OCI-LY1 (cell line): ENCODE data around the gene HS3ST1.

Experiments used
- EZH2 ChIP-seq: fragments of 200-600 bp; sonication (generic), shearing (Covaris generic); IDR thresholded peaks from 2 replicates; pipeline ENCODE4 v1.8.0; 2017; ENCODE audit warnings: borderline replicate concordance, mixed run types, mild to moderate bottlenecking, antibody characterized with exemption, low read length, moderate library complexity, mixed read lengths
- TF ChIP-seq, protein P1 (sequence below): fragments of 200-600 bp; sonication (generic), shearing (Covaris generic); IDR thresholded peaks from 2 replicates; pipeline ENCODE4 v1.5.1; 2017; ENCODE audit warnings: mild to moderate bottlenecking, antibody characterized with exemption, low read length, moderate library complexity, mixed read lengths

DNA sequence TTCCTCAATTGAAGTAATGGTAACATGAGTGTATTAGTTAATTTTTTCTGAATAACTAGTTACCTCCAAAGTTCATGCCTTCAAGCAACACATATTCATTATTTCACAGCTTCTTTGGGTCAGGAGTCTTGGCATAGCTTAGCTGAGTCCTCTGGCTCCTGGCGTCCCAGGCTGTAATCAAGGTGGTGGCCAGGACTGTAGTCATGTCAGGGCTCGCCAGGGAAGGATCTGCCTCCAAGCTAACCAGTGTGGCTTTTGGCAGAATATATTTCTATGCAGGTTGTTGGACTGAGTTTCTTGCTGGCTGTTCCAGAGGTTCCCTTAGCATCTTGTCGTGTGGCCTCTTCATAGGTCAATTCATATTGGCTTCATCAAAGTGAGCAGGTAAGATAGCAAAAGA, 10.0 kb upstream of the HS3ST1 start:
- TF ChIP-seq, protein P1, sequence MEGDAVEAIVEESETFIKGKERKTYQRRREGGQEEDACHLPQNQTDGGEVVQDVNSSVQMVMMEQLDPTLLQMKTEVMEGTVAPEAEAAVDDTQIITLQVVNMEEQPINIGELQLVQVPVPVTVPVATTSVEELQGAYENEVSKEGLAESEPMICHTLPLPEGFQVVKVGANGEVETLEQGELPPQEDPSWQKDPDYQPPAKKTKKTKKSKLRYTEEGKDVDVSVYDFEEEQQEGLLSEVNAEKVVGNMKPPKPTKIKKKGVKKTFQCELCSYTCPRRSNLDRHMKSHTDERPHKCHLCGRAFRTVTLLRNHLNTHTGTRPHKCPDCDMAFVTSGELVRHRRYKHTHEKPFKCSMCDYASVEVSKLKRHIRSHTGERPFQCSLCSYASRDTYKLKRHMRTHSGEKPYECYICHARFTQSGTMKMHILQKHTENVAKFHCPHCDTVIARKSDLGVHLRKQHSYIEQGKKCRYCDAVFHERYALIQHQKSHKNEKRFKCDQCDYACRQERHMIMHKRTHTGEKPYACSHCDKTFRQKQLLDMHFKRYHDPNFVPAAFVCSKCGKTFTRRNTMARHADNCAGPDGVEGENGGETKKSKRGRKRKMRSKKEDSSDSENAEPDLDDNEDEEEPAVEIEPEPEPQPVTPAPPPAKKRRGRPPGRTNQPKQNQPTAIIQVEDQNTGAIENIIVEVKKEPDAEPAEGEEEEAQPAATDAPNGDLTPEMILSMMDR: no peak
- TF ChIP-seq EZH2: no peak
